HG02885 (cell line): ENCODE results near the gene TPGS1.

Experiments used
- ATAC-seq: cut with Tn5 transposase; IDR thresholded peaks from one replicate; pipeline ENCODE4 v1.9.1; 2021; ENCODE audit warnings: mild to moderate bottlenecking; ENCODE audit not compliant: unreplicated experiment, poor library complexity

The TPGS1 gene, protein sequence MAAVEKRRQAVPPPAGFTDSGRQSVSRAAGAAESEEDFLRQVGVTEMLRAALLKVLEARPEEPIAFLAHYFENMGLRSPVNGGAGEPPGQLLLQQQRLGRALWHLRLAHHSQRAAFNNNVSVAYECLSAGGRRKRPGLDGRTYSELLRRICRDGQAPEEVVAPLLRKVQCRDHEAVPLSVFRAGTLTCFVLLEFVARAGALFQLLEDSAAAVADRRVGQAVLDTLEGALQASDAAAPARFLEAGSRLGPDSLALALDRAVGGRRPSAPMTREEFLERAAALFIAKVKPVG

GRCh38 chr19:507286-508203, at the start of gene TPGS1:
Gene TPGS1, plus strand, starts transcription at chr19:507497. Its CDS starts 10 bp downstream, at chr19:507507.
- ATAC-seq, result peak; percentile 62

DNA sequence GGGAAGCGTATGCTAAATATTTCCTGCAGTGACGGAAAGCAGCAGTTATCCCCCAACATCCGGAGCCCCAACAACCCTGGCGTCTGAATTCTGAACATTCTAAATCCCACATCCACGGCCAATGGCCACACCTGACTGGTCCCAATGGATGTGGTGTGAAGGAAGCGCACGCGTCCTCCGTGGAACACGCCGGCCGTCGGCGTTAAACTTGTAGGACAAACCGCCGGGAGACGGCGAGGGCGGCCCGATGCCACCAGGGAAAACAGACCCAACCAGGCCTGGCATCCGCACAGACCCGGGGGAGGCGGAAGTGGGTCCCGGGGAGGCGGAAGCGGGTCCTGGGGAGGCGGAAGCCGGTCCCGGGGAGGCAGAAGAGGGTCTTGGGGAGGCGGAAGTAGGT, 49.7 kb upstream of the TPGS1 start:
- no peak for ATAC-seq

- no peak for ATAC-seq
Observed at GRCh38 chr19:458091-459042, 48.9 kb upstream of the TPGS1 start.

DNA sequence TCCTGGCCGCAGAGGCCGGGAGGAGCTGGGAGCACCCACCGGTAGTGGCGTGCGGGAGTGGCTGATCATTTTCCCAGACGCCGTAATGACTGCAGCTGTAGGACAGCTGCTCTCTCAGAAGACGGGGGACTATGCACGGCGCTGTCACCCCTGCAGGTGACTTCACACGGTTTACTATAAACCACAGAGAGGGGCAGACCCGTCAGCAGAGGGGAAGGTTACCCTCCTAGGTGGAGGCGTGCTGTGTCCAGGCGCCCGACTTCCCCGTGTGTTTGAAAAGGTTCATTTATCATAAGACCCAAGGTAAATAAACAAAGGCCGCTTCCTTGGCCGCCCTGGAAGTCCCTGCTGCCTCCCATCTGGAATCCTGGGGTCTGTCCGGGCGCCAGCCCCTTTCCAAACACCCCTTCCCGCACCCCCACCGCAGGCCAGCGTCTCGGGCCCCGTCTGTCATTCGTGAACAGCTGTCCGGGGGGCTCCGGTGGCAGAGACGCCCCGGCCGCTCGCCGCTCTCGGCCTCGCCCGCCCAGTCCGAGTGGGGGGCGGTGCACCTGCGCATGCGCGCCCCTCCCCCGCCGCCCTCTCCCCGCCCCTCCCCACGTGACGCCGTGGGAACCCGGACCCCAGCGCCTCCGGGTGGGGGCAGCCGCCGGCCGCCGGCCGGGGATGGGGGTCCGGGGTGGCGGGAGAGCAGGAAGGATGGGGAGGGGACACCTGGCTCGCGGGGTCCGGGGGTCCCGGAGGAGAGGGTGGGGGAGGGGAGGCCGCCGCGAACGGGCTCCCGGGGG, 47.4 kb upstream of the TPGS1 start:
- no peak for ATAC-seq

- no peak for ATAC-seq
Observed at GRCh38 chr19:460877-461720, 46.2 kb upstream of the TPGS1 start, which contains the start of gene SHC2. Gene SHC2, minus strand, starts transcription at chr19:461033. Its CDS starts 37 bp downstream, at chr19:460996.

DNA sequence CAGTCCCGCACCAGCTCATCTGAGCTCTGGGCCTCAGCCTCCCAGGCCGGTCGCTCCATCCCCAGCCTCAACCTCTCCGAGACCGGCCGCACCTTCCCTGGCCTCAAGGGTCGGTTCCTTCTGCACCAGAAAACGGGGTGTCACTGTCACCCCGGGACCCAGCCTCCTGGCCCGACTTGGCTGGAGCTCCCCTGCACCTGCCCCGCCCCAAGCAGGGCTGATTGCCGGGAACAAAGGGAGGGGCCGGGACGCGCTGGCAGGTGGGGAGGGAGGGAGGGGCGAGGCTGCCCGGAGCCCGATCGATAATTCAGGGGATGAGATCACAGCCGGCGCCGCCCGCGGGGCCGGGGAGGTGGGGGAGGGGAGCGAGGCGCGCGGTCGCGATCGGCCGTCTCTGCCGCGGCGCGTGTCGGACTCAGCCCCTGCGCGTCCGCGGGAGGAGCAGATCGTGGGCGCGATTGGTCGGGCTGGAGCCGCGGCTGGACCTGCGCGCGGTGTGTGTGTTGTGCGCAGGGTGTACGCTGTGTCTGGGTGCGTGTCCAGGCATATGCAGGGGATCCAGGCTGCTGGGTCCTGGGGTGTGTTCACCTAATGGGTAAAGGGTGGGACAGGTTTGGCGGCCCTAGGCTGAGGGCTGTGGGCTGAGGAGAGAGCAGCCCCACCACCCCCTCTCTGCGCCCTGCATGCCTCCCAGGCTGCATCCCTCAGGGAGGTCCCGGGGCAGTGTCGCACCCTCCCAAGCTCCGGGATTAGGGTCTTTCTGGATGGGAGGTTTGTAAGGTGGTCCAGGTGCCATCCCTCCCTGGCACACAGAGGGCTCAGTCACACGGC, 45.4 kb upstream of the TPGS1 start:
- no peak for ATAC-seq

GRCh38 chr19:463483-464207, 43.7 kb upstream of the TPGS1 start:
- no peak for ATAC-seq

GRCh38 chr19:464208-464545, 43.1 kb upstream of the TPGS1 start:
- ATAC-seq, result no peak

DNA sequence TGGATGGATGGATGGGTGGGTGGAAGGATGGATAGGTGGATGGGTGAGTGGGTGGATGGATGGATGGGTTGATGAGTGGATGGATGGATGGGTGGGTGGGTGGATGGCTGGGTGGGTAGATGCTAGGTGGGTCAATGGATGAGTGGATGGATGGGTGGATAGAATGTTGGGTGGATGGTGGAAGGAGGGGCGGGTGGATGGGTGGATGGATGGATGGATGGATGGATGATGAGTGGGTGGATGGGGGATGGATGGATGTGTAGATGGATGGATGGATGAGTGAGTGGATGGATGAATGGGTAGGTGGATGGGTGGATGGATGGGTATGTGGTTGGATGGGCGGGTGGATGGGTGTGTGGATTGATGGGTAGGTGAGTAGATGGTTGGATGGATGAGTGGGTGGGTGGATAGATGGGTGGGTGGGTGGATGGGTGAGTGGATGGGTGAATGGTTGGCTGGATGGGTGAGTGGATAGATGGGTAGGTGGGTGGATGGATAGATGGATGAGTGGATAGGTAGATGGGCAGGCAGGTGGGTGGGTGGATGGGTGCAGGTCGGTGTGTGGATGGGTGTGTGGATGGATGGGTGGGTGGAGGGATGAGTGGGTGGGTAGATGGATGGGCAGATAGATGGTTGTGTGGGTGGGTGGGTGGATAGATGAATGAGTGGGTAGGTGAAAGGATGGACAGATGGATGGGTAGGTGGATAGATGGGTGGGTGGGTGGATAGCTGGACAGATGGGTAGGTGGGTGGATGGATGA, 42.1 kb upstream of the TPGS1 start:
- ATAC-seq, result no peak

- ATAC-seq, result no peak
Observed at GRCh38 chr19:467554-467953, 39.7 kb upstream of the TPGS1 start.

DNA sequence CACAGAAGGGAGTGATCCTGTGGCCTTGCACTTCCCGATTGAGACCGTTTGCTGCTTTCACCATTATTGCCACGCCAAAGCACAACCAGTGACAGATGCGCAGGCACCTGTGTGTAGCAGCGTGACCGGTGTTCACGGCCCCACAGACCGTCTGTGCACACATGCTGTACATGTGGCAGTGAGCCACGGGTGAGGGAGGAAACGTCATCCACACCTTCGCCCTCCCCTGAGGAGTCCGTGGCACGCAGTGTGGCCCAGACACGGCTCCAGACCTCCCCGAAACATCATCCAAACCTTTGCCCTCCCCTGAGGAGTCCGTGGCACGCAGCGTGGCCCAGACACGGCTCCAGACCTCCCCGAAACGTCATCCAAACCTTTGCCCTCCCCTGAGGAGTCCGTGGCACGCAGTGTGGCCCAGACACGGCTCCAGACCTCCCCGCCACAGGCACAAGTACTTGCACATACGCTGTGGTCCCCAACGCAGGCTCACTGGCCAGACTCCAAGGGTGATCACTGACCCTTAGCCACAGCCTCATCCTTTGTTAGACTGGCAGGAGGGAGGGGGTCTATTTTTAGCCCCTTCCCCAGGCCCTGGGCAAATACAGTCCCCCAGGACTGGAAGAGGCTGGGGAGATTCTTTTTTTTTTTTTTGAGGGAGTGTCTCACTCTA, 38.6 kb upstream of the TPGS1 start:
- ATAC-seq, result no peak

GRCh38 chr19:469833-470232, 37.5 kb upstream of the TPGS1 start:
- ATAC-seq, result no peak

GRCh38 chr19:470701-471100, 36.6 kb upstream of the TPGS1 start:
- ATAC-seq, result no peak

DNA sequence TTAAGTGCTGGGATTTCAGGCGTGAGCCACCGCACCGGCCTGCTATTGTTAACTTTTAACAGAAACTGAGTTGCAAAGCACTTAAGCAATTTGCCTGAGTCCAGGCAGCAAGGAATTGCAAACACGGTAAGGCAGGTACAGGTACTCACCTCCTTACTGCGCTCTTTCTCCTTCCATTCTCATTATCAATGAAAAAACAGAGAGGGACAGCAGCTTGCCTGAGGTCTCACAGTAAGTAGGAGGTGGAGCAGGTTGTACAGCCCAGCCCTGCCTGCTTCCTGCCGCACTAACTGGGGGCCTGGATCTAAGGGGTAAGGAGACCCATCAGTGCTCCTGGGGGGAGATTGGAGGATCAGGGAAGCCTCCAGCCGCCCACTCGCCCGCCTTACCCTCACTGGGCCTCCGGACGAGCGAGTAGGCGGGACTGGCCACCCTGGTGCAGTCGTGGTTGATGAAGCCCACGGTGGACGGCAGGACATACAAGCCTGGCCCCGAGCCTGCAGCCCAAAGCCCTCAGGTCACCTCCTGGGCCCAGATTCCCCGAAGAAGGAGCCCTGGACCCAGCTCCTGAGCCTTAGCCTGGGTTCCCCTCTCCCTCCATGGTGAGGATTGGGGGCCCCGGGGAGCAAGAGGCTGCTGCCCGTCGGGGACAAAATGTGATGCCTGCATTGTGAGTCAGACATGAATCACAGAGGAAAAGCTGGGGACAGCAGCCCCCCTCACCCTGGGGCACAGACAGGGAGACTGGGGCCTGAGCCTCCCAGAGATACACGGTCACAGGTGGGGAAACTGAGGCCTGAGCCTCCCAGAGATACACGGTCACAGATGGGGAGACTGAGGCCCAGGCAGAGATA, 35.1 kb upstream of the TPGS1 start:
- no peak for ATAC-seq
